Kidney epithelial cell (primary cell): ENCODE results near the gene MAP2K2. TPM values are rescaled to one million over a fixed set of nuclear protein-coding genes. Genes with fewer than 3 reads are reported as not detected.

Experiments used
- DNase-seq: peaks from one replicate; pipeline ENCODE4 v3.0.0-alpha.2; 2010; ENCODE audit warnings: low read depth
- H3K27me3 ChIP-seq: 2 replicates; pipeline ENCODE4 v1.6.0; 2011; ENCODE audit warnings: low read length; ENCODE audit not compliant: control insufficient read depth, insufficient read depth
- H3K36me3 ChIP-seq: 2 replicates; pipeline ENCODE4 v1.5.1; 2011; ENCODE audit warnings: low read length; ENCODE audit not compliant: control insufficient read depth, insufficient read depth
- H3K4me3 ChIP-seq: 2 replicates; pipeline ENCODE4 v1.5.1; 2011; ENCODE audit warnings: low read depth, mild to moderate bottlenecking, control low read depth, low read length
- total RNA-seq: library from RNA; depleted of rRNA; stranded (reverse); fragments of >200 nt; gene quantifications from 2 replicates; pipeline ENCODE4 v1.2.3, GENCODE V29; 2015
- TF ChIP-seq, protein P1 (sequence below): IDR thresholded peaks from 2 replicates; pipeline ENCODE4 v1.5.1; 2011; ENCODE audit warnings: mild to moderate bottlenecking, moderate library complexity, low read length, control low read depth, inconsistent platforms; ENCODE audit not compliant: insufficient read depth, poor library complexity, severe bottlenecking

Gene MAP2K2
- total RNA-seq, 1 donor from 2014 or later, result 198 TPM

DNA sequence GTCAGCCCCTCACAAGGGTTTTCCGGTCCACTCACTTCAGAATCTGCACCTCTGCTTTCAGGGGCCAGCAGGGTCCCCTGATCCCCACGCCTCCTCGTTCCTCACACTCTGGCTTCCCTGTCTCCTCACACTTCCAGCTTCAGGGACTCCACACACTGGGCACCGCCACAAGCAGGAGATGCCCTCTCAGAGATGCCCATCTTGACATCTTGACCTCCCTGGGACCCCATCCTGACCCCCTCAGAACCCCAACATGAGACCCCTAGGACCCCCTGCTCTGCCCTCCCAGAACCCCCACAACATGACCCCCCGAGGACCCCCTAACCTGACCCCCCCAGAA lies 2.7 kb downstream of the MAP2K2 start:
- no peaks in the 10 kb centered on the region for H3K27me3 ChIP-seq
- H3K4me3 ChIP-seq, result no peak overlapping the region
- TF ChIP-seq, protein P1, sequence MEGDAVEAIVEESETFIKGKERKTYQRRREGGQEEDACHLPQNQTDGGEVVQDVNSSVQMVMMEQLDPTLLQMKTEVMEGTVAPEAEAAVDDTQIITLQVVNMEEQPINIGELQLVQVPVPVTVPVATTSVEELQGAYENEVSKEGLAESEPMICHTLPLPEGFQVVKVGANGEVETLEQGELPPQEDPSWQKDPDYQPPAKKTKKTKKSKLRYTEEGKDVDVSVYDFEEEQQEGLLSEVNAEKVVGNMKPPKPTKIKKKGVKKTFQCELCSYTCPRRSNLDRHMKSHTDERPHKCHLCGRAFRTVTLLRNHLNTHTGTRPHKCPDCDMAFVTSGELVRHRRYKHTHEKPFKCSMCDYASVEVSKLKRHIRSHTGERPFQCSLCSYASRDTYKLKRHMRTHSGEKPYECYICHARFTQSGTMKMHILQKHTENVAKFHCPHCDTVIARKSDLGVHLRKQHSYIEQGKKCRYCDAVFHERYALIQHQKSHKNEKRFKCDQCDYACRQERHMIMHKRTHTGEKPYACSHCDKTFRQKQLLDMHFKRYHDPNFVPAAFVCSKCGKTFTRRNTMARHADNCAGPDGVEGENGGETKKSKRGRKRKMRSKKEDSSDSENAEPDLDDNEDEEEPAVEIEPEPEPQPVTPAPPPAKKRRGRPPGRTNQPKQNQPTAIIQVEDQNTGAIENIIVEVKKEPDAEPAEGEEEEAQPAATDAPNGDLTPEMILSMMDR, result no peak
- DNase-seq, result no peak
- peaks cover 2% of the 10 kb centered on the region for H3K36me3 ChIP-seq

DNA sequence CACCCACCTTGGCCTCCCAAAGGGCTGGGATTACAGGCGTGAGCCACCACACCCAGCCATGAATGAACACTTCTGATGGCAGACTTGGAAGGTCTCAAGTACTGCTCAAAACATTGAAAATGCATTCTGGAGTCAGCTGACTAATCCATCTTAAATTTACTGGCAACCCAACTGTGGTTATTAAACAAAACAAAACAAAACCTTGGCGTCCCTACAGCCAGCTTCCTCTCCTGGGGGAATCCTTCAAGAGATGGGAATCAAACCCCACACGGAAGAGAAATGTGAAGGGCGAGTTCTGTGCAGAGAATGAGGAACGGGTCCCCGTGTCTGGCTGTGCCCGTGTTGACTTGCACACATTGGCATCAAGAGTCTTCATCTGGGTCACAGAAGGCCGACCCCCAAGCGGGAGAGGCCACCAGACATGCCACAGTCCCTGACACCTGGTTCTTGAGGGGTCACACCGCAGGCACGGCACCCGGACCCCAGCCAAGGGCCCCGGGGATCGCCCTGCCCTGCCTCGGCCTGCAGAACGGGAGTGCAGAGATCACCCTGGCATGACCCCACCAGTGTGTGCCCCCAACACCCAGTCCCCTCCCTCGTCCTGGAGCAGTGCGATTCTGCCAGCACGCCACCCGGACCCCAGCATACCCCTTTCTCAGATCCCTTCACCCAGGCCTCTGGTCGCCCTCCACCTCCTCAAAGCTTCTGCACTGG lies 3.2 kb downstream of the MAP2K2 start:
- no peak for DNase-seq
- peaks cover 2% of the 10 kb centered on the region for H3K36me3 ChIP-seq

DNA sequence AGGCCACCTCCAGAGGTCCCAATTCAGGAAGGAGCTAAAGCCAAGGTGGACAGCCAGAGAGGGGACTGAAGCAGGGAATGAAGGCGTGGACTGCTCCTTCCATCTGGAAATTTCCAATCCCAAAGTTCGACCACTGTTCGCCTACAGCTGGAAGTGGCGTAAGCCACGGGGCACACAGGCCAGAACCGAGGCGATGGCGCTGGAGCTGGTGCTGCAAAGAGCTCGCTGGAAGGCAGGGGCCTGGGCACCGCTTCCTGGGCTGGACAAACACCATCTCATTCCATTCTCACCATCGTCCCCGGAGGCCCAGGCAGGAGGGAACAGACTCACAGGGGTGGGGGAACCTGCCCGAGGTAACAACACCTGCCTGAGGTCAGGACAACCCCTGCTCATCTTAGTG lies 4.2 kb downstream of the MAP2K2 start:
- TF ChIP-seq, protein P1, result no peak
- peaks cover 2% of the 10 kb centered on the region for H3K36me3 ChIP-seq
- DNase-seq, result no peak
- H3K4me3 ChIP-seq, result no peak overlapping the region
- no peaks in the 10 kb centered on the region for H3K27me3 ChIP-seq

More for the DNA sequence above, 3.2 kb downstream of the MAP2K2 start:
- TF ChIP-seq, protein P1, result no peak
- no peaks in the 10 kb centered on the region for H3K27me3 ChIP-seq
- no peak overlapping the region for H3K4me3 ChIP-seq

DNA sequence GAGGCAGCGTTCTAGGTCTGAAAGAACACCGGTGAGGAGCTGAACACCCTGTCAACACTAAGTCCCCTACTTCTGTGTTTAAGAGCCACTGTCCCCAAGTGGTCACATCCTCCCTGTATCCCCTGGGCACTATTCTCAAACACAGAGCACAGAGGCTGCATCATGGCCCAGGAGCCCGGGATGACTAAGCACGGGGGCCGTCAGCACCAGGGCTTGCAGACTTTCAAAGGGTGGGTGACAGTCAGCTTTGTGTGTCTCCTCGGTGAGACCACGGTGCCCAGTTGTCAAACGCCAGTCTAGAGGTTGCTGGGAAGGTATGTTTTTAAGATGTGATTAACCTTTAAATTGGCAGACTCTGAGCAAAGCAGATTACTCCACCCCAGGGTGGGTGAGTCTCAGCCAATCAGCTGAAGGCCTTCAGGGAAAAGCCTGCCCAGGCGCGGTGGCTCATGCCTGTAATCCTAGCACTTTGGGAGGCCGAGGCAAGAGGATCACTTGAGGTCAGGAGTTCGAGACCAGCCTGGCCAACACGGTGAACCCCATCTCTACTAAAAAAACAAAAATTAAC lies 8.0 kb downstream of the MAP2K2 start:
- DNase-seq, result no peak
- H3K36me3 ChIP-seq, result peaks cover 2% of the 10 kb centered on the region
- no peak overlapping the region for H3K4me3 ChIP-seq
- H3K27me3 ChIP-seq, result no peaks in the 10 kb centered on the region
- TF ChIP-seq, protein P1, result no peak

DNA sequence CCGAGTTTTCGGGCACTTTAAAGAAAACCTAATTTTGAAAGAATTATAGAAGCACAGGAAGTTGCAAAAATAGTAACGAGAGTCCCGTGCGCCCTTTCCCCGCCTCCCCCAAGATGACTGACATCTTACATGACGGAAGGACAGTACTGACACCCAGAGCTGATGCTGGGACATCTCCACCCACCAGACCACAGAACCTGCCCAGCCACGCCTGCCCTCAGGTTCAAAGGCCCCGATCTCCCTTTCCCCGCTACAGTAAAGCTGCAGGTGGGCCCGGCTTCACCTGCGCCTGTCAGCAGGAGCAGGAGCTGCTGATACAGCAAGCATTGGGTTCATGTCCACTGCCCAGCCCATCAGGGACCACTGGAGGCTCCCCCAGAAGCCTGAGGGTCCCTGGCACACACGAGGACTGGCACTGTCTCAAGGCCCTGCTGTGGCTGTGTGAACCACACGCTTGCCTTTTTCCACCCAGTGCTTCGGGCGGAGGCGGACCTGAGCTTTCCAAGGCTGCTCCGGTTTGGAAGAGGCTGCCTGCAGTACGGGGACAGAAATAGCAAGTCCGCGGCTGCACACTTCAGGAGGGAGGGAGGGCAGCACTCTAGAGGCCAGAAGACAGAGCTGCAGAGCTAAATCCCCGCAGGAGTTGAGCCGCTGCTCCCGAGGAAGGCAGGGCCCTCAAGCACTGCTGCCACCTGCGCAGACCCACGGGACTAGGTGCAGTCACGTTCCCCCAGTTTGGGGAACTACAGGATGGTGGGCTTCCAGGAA lies 8.7 kb downstream of the MAP2K2 start:
- H3K36me3 ChIP-seq, result peaks cover 2% of the 10 kb centered on the region
- DNase-seq, result no peak
- H3K4me3 ChIP-seq, result no peak overlapping the region
- H3K27me3 ChIP-seq, result no peaks in the 10 kb centered on the region
- TF ChIP-seq, protein P1, result no peak
